Measurements from ENCODE around the gene ZNF385D. TPM values are rescaled to one million over a fixed set of nuclear protein-coding genes. Genes with fewer than 3 reads are reported as not detected.

Gene ZNF385D
- total RNA-seq, 1 donor from 2014 or later, result 2.9 TPM

- TF ChIP-seq CTCF (IDR thresholded peaks at IDR 0.05), result no peak
- Histone ChIP-seq H3K4me1 (no peaks in the 10 kb centered on the region), H3K27me3 (ENCODE audit: low read depth) (no peaks in the 10 kb centered on the region), H3K36me3 (no peaks in the 10 kb centered on the region), H3K9me3 (no peaks in the 10 kb centered on the region), H3K27ac (no peak overlapping the region), H3K4me3 (no peak overlapping the region)
- no peak for ATAC-seq
- intact Hi-C loops (cut with DNase I), result no loop called here
- no peak for DNase-seq
These were observed 107.3 kb downstream of the ZNF385D start for GRCh38 chr3:21643752-21644151.

- Histone ChIP-seq H3K4me3 (no peak overlapping the region), H3K36me3 (no peaks in the 10 kb centered on the region), H3K4me1 (no peaks in the 10 kb centered on the region), H3K9me3 (no peaks in the 10 kb centered on the region), H3K27ac (no peak overlapping the region), H3K27me3 (ENCODE audit: low read depth) (no peaks in the 10 kb centered on the region)
- intact Hi-C loops (cut with DNase I), result no loop called here
- DNase-seq (no peak), ATAC-seq (no peak)
- TF ChIP-seq CTCF (IDR thresholded peaks at IDR 0.05), result no peak
These were observed 108.6 kb downstream of the ZNF385D start for GRCh38 chr3:21642433-21642832.

- intact Hi-C loops (cut with DNase I), result no loop called here
- no peaks in the 10 kb centered on the region for H3K36me3 ChIP-seq
- H3K9me3 ChIP-seq, result no peaks in the 10 kb centered on the region
- H3K4me3 ChIP-seq, result no peak overlapping the region
- no peak for TF ChIP-seq CTCF (IDR thresholded peaks at IDR 0.05)
- ATAC-seq (no peak), DNase-seq (no peak)
- no peaks in the 10 kb centered on the region for H3K4me1 ChIP-seq
- no peak overlapping the region for H3K27ac ChIP-seq
- H3K27me3 ChIP-seq (ENCODE audit: low read depth), result no peaks in the 10 kb centered on the region
These were observed 109.1 kb downstream of the ZNF385D start for GRCh38 chr3:21641959-21642358.

- Histone ChIP-seq H3K27me3 (ENCODE audit: low read depth) (no peaks in the 10 kb centered on the region), H3K36me3 (no peaks in the 10 kb centered on the region), H3K4me3 (no peak overlapping the region), H3K27ac (no peak overlapping the region), H3K9me3 (no peaks in the 10 kb centered on the region), H3K4me1 (no peaks in the 10 kb centered on the region)
- TF ChIP-seq CTCF (IDR thresholded peaks at IDR 0.05), result no peak
- intact Hi-C loops (cut with DNase I), result no loop called here
- ATAC-seq (no peak), DNase-seq (no peak)
These were observed 112.5 kb downstream of the ZNF385D start for GRCh38 chr3:21638488-21638887.

GRCh38 chr3:21634112-21634511 lies 116.9 kb downstream of the ZNF385D start:
- Histone ChIP-seq H3K4me3 (no peak overlapping the region), H3K36me3 (no peaks in the 10 kb centered on the region), H3K4me1 (no peaks in the 10 kb centered on the region), H3K27me3 (ENCODE audit: low read depth) (no peaks in the 10 kb centered on the region), H3K9me3 (no peaks in the 10 kb centered on the region), H3K27ac (no peak overlapping the region)
- intact Hi-C loops (cut with DNase I), result no loop called here
- DNase-seq (no peak), ATAC-seq (no peak)
- no peak for TF ChIP-seq CTCF (IDR thresholded peaks at IDR 0.05)

GRCh38 chr3:21624524-21624923 lies 126.5 kb downstream of the ZNF385D start:
- no peak for TF ChIP-seq CTCF (IDR thresholded peaks at IDR 0.05)
- no peak overlapping the region for H3K4me3 ChIP-seq
- intact Hi-C loops (cut with DNase I), result no loop called here
- no peaks in the 10 kb centered on the region for H3K36me3 ChIP-seq
- no peaks in the 10 kb centered on the region for H3K9me3 ChIP-seq
- H3K27ac ChIP-seq, result no peak overlapping the region
- ATAC-seq, result no peak
- no peak for DNase-seq
- no peaks in the 10 kb centered on the region for H3K27me3 ChIP-seq (ENCODE audit: low read depth)
- H3K4me1 ChIP-seq, result no peaks in the 10 kb centered on the region
